ENCODE data around the gene SLC12A7.

DNA sequence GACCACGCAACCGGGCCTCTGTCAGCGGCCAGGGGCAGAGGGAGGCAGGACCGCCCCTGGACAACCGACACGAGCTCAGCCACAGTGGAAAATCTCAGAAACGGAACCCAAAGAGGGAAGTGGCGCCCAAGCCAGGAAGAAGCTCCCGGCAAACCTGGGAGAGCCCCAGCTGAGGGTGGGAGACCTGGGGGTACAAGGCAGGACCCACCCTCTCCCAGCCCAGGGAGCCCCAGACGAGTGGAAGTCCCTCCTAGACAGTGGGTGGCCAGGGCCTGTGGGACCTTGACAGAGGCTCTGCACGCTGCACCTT lies 3.0 kb downstream of the SLC12A7 start:
- TF ChIP-seq ZFX (IDR thresholded peaks at IDR 0.05): no peak
- TF ChIP-seq, protein P1, sequence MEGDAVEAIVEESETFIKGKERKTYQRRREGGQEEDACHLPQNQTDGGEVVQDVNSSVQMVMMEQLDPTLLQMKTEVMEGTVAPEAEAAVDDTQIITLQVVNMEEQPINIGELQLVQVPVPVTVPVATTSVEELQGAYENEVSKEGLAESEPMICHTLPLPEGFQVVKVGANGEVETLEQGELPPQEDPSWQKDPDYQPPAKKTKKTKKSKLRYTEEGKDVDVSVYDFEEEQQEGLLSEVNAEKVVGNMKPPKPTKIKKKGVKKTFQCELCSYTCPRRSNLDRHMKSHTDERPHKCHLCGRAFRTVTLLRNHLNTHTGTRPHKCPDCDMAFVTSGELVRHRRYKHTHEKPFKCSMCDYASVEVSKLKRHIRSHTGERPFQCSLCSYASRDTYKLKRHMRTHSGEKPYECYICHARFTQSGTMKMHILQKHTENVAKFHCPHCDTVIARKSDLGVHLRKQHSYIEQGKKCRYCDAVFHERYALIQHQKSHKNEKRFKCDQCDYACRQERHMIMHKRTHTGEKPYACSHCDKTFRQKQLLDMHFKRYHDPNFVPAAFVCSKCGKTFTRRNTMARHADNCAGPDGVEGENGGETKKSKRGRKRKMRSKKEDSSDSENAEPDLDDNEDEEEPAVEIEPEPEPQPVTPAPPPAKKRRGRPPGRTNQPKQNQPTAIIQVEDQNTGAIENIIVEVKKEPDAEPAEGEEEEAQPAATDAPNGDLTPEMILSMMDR (conservative IDR thresholded peaks at IDR 0.05): no peak
